HCT116 (cell line): Measurements from ENCODE around the gene RNF125. TPM values are rescaled to one million over a fixed set of nuclear protein-coding genes. Genes with fewer than 3 reads are reported as not detected.

Experiments
- ATAC-seq: fragments of 200-7000 bp; cut with Tn5 transposase; 2 replicates; pipeline ENCODE4 v1.9.1; 2020; ENCODE audit warnings: mild to moderate bottlenecking, moderate library complexity
- BruUV-seq: library from RNA; stranded (reverse); fragments of 400-500 nt; replicated peaks from 2 replicates; lab custom pipeline; 2021; lab: Mats Ljungman, UMichigan
- CTCF ChIA-PET: fragments of 300-600 bp; sonication (Branson Sonifier 250); formaldehyde crosslinking; loops from one replicate; lab custom pipeline; 2021; ENCODE audit warnings: antibody characterized with exemption; lab: Charles Lee
- POLR2A ChIA-PET: fragments of 300-600, 350-600 bp; sonication (Branson Sonifier 250); formaldehyde crosslinking; loops from one replicate; lab custom pipeline; 2021; ENCODE audit warnings: antibody characterized with exemption; lab: Charles Lee
- RAD21 ChIA-PET, 2 experiments: fragments of 300-600 bp; sonication (Branson Sonifier 250); formaldehyde crosslinking; loops; one replicate each; lab custom pipeline; 2023; ENCODE audit warnings: low total read pairs in 2 of 2; ENCODE audit not compliant: uncharacterized antibody in 2 of 2, unreplicated experiment in 2 of 2, low non-redundant PET in 1 of 2; lab: Charles Lee
- DNase-seq: peaks from one replicate; pipeline ENCODE4 v3.0.0-alpha.2; 2010; ENCODE audit warnings: low read depth, low spot score
- H2AFZ ChIP-seq: fragments of 200-600 bp; shearing (Covaris generic), sonication (generic); 2 replicates; pipeline ENCODE4 v1.6.1; 2017; ENCODE audit warnings: low read depth, mixed run types, mixed read lengths, antibody characterized with exemption, low read length; ENCODE audit not compliant: poor library complexity, severe bottlenecking
- H3K27ac ChIP-seq: 2 replicates; pipeline ENCODE4 v1.5.1; 2012; ENCODE audit warnings: low read depth, low read length
- H3K27me3 ChIP-seq: fragments of 200-600 bp; sonication (generic); 2 replicates; pipeline ENCODE4 v1.6.1; 2016; ENCODE audit warnings: mixed run types, low read length, mixed read lengths; ENCODE audit not compliant: insufficient read depth
- H3K36me3 ChIP-seq, 2 experiments: fragments of 200-500 bp in 1 of 2; fragments of 200-600 bp in 1 of 2; sonication (Bioruptor generic) in 1 of 2; sonication (generic) in 1 of 2; 2 replicates each; pipeline versions ENCODE4 v1.5.1 to v1.6.1; 2014 to 2016; ENCODE audit warnings: low read length in 2 of 2, inconsistent platforms in 1 of 2, mixed read lengths in 1 of 2, mixed run types in 1 of 2; ENCODE audit not compliant: insufficient read depth in 2 of 2, control insufficient read depth in 1 of 2
- H3K4me1 ChIP-seq, 2 experiments: fragments of 200-600 bp in 1 of 2; sonication (generic) in 1 of 2; 2 replicates each; pipeline versions ENCODE4 v1.5.1 to v1.6.1; 2012 to 2017; ENCODE audit warnings: low read length in 2 of 2, inconsistent platforms in 1 of 2, mild to moderate bottlenecking in 1 of 2, mixed read lengths in 1 of 2, mixed run types in 1 of 2, moderate library complexity in 1 of 2; ENCODE audit not compliant: insufficient read depth in 2 of 2, control insufficient read depth in 1 of 2
- H3K4me2 ChIP-seq: fragments of 200-600 bp; sonication (generic); 2 replicates; pipeline ENCODE4 v1.6.1; 2017; ENCODE audit warnings: mixed run types, low read length, mixed read lengths
- H3K4me3 ChIP-seq, 2 experiments: fragments of 200-600 bp in 1 of 2; sonication (generic) in 1 of 2; replicated peaks in 1 of 2; 2 replicates each; pipeline ENCODE4 v1.5.1; 2011 to 2016; ENCODE audit warnings: low read length in 2 of 2, control low read depth in 1 of 2, low read depth in 1 of 2, mild to moderate bottlenecking in 1 of 2, mixed read lengths in 1 of 2, mixed run types in 1 of 2
- H3K79me2 ChIP-seq: fragments of 200-600 bp; sonication (generic); 2 replicates; pipeline ENCODE4 v1.6.1; 2017; ENCODE audit warnings: mild to moderate bottlenecking, mixed run types, low read length, moderate library complexity, mixed read lengths; ENCODE audit not compliant: insufficient read depth
- H3K9ac ChIP-seq: fragments of 200-600 bp; sonication (generic); 2 replicates; pipeline ENCODE4 v1.6.1; 2016; ENCODE audit warnings: low read length, mixed read lengths
- H3K9me2 ChIP-seq: fragments of 200-600 bp; sonication (generic), shearing (Covaris generic); 2 replicates; pipeline ENCODE4 v1.6.1; 2017; ENCODE audit warnings: mixed run types, mild to moderate bottlenecking, moderate library complexity; ENCODE audit not compliant: insufficient read depth
- H3K9me3 ChIP-seq, 2 experiments: fragments of 200-500 bp in 1 of 2; fragments of 200-600 bp in 1 of 2; sonication (Bioruptor generic) in 1 of 2; sonication (generic) in 1 of 2; 2 replicates each; pipeline ENCODE4 v1.6.1; 2014 to 2017; ENCODE audit warnings: low read length in 2 of 2, mixed read lengths in 2 of 2, inconsistent platforms in 1 of 2, low read depth in 1 of 2, mild to moderate bottlenecking in 1 of 2, mixed run types in 1 of 2, moderate library complexity in 1 of 2; ENCODE audit not compliant: control insufficient read depth in 1 of 2, insufficient read depth in 1 of 2
- H4K20me1 ChIP-seq: fragments of 200-600 bp; sonication (generic), shearing (Covaris generic); 2 replicates; pipeline ENCODE4 v1.6.1; 2017; ENCODE audit warnings: mixed run types, mild to moderate bottlenecking, moderate library complexity; ENCODE audit not compliant: insufficient read depth
- CBX3 ChIP-seq: IDR thresholded peaks from 2 replicates; pipeline ENCODE4 v1.6.1; 2012; ENCODE audit warnings: low read depth
- JUND ChIP-seq: IDR thresholded peaks from 2 replicates; pipeline ENCODE4 v1.6.1; 2012
- POLR2AphosphoS5 ChIP-seq: IDR thresholded peaks from 2 replicates; pipeline ENCODE4 v1.6.1; 2011; ENCODE audit warnings: mild to moderate bottlenecking, low read depth, low read length, moderate library complexity
- RAD21 ChIP-seq: IDR thresholded peaks from 2 replicates; pipeline ENCODE4 v1.6.1; 2012; ENCODE audit warnings: low read depth, mild to moderate bottlenecking
- SP1 ChIP-seq: IDR thresholded peaks from 2 replicates; pipeline ENCODE4 v1.6.1; 2012; ENCODE audit warnings: low read depth
- SRF ChIP-seq: IDR thresholded peaks from 2 replicates; pipeline ENCODE4 v1.6.1; 2012; ENCODE audit warnings: low read depth
- TCF7L2 ChIP-seq: IDR thresholded peaks from 2 replicates; pipeline ENCODE4 v1.7.0; 2011; ENCODE audit warnings: borderline replicate concordance, inconsistent platforms; ENCODE audit not compliant: insufficient read depth, insufficient read length; ENCODE audit errors: extremely low read depth
- YY1 ChIP-seq: IDR thresholded peaks from 2 replicates; pipeline ENCODE4 v1.6.1; 2011; ENCODE audit warnings: low read length, low read depth, moderate library complexity, mild to moderate bottlenecking; ENCODE audit not compliant: insufficient replicate concordance; ENCODE audit errors: extremely low read depth
- ZFX ChIP-seq: fragments of 450-650 bp; IDR thresholded peaks from 2 replicates; pipeline ENCODE4 v1.6.1; 2017
- intact Hi-C: fragments of 100-400 bp; cut with micrococcal nuclease; formaldehyde crosslinking; loops from 2 replicates; pipeline ENCODE4 v1.10.0; 2022
- total RNA-seq: library from RNA; stranded (reverse); gene quantifications from one replicate; pipeline ENCODE4 v1.2.1, GENCODE V29; 2021; ENCODE audit not compliant: unreplicated experiment
- TF ChIP-seq, protein P1 (sequence below), 3 experiments: fragments of 200-600 bp in 1 of 3; sonication (generic) in 1 of 3; IDR thresholded peaks in 2 of 3; conservative IDR thresholded peaks in 1 of 3; 2 replicates each; pipeline ENCODE4 v1.5.1; 2012 to 2017; ENCODE audit warnings: low read depth in 2 of 3, low read length in 2 of 3, antibody characterized with exemption in 1 of 3, borderline replicate concordance in 1 of 3, control low read depth in 1 of 3, mild to moderate bottlenecking in 1 of 3, mixed read lengths in 1 of 3, mixed run types in 1 of 3, moderate library complexity in 1 of 3; ENCODE audit not compliant: insufficient read depth in 1 of 3
- TF ChIP-seq, protein P2 (sequence below): IDR thresholded peaks from 2 replicates; pipeline ENCODE4 v1.6.1; 2012; ENCODE audit warnings: low read depth
- TF ChIP-seq, protein P3 (sequence below): IDR thresholded peaks from 2 replicates; pipeline ENCODE4 v1.6.1; 2012

RNF125 gene
- total RNA-seq, 1 experiment from 2014 or later = 7.4 TPM

DNA sequence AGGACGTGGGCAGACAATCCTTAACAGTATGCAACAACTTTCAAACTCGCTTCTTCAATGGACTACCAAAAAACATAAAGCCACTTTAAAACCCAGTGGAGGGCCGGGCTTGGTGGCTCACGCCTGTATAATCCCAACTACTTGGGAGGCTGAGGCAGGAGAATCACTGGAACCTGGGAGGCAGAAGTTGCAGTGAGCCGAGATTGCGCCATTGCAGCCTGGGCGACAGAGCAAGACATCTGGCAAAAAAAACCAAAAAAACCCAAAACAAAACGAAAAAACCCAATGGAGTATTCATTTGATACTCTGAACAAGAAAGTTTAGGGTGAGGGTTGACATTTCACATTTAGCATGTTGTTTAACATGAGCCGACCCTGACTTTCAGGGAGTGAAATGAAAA is 14.0 kb downstream of the RNF125 start:
- Histone ChIP-seq H4K20me1 (no peaks in the 10 kb centered on the region), H3K27me3 (no peaks in the 10 kb centered on the region), H3K9me3 (no peaks in the 10 kb centered on the region), H3K4me3 (no peak overlapping the region), H3K79me2 (no peaks in the 10 kb centered on the region), H3K9ac (no peak overlapping the region), H3K4me2 (no peak overlapping the region), H3K9me2 (no peaks in the 10 kb centered on the region), H3K4me1 (peaks cover 0 to 4% of the 10 kb centered on the region in 2 experiments; a peak in 1 of 4 replicates), H3K36me3 (no peaks in the 10 kb centered on the region; a peak in 1 of 4 replicates), H2AFZ (no peak overlapping the region)
- ChIA-PET POLR2A (no interaction called here), CTCF (no interaction called here), RAD21 (no interaction called here)
- BruUV-seq = no TSS peak
- no peak for TF ChIP-seq YY1
- TF ChIP-seq, protein P1, sequence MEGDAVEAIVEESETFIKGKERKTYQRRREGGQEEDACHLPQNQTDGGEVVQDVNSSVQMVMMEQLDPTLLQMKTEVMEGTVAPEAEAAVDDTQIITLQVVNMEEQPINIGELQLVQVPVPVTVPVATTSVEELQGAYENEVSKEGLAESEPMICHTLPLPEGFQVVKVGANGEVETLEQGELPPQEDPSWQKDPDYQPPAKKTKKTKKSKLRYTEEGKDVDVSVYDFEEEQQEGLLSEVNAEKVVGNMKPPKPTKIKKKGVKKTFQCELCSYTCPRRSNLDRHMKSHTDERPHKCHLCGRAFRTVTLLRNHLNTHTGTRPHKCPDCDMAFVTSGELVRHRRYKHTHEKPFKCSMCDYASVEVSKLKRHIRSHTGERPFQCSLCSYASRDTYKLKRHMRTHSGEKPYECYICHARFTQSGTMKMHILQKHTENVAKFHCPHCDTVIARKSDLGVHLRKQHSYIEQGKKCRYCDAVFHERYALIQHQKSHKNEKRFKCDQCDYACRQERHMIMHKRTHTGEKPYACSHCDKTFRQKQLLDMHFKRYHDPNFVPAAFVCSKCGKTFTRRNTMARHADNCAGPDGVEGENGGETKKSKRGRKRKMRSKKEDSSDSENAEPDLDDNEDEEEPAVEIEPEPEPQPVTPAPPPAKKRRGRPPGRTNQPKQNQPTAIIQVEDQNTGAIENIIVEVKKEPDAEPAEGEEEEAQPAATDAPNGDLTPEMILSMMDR (IDR thresholded peaks at IDR 0.05 in 2 of 3, conservative IDR thresholded peaks at IDR 0.05 in 1 of 3; ENCODE audit: borderline replicate concordance in 1 of 3, insufficient read depth in 1 of 3, low read depth in 2 of 3, low read length in 2 of 3) = no peak
- TF ChIP-seq CBX3 = no peak
- no peak for TF ChIP-seq SP1
- TF ChIP-seq, all 23 proteins: peak for 0
- ATAC-seq (no peak), DNase-seq (no peak)
- no peak overlapping the region for H3K27ac ChIP-seq
- intact Hi-C loops = no loop called here

DNA sequence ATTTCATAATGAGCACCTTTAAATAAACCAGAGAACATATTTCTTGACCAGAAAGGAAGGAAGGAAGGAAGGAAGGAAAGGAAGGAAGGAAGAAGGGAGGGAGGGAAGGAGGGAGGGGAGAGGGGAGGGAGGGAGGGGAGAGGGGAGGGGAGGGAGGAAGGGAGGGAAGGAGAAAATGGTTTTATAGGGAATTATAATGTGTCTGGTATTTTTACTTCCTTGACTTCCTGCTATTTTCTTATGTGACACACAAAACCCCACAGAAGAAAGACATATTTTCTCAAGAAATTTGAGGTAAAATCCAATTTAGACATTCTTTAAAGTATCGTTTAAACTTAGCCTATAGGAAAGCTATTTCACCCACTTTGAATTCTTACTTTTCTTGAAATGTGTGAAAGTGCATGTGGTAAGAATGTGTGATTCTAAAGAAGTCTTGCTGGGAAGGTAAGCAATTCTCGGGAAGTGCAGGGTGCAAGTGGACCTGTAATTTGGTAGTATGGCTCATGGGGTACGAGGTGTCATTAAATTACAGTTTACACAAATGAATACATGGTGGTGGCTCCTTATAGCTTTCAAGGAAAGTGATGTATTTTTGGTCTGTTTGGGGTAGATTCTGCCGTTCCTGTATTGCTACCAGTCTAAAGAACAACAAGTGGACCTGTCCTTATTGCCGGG is 18.0 kb downstream of the RNF125 start:
- Histone ChIP-seq H3K4me3 (no peak overlapping the region), H3K36me3 (0 out of 4 replicates have a peak, but pooled peaks cover 0 to 2% of the 10 kb centered on the region in 2 experiments), H3K79me2 (no peaks in the 10 kb centered on the region), H3K27me3 (no peaks in the 10 kb centered on the region), H3K4me2 (no peak overlapping the region), H2AFZ (no peak overlapping the region), H3K9me2 (no peaks in the 10 kb centered on the region), H3K9me3 (no peaks in the 10 kb centered on the region), H3K4me1 (peaks cover 0 to 4% of the 10 kb centered on the region in 2 experiments; a peak in 1 of 4 replicates), H3K27ac (no peak overlapping the region), H4K20me1 (no peaks in the 10 kb centered on the region), H3K9ac (no peak overlapping the region)
- BruUV-seq = no TSS peak
- ChIA-PET POLR2A (no interaction called here), CTCF (no interaction called here), RAD21 (no interaction called here)
- no peak for ATAC-seq
- no peak for DNase-seq
- intact Hi-C loops = no loop called here
- TF ChIP-seq TCF7L2 (no peak), JUND (no peak), POLR2AphosphoS5 (no peak), ZFX (no peak), RAD21 (no peak), SRF (no peak)
- TF ChIP-seq, protein P2, sequence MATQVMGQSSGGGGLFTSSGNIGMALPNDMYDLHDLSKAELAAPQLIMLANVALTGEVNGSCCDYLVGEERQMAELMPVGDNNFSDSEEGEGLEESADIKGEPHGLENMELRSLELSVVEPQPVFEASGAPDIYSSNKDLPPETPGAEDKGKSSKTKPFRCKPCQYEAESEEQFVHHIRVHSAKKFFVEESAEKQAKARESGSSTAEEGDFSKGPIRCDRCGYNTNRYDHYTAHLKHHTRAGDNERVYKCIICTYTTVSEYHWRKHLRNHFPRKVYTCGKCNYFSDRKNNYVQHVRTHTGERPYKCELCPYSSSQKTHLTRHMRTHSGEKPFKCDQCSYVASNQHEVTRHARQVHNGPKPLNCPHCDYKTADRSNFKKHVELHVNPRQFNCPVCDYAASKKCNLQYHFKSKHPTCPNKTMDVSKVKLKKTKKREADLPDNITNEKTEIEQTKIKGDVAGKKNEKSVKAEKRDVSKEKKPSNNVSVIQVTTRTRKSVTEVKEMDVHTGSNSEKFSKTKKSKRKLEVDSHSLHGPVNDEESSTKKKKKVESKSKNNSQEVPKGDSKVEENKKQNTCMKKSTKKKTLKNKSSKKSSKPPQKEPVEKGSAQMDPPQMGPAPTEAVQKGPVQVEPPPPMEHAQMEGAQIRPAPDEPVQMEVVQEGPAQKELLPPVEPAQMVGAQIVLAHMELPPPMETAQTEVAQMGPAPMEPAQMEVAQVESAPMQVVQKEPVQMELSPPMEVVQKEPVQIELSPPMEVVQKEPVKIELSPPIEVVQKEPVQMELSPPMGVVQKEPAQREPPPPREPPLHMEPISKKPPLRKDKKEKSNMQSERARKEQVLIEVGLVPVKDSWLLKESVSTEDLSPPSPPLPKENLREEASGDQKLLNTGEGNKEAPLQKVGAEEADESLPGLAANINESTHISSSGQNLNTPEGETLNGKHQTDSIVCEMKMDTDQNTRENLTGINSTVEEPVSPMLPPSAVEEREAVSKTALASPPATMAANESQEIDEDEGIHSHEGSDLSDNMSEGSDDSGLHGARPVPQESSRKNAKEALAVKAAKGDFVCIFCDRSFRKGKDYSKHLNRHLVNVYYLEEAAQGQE = no peak
- TF ChIP-seq, protein P3, sequence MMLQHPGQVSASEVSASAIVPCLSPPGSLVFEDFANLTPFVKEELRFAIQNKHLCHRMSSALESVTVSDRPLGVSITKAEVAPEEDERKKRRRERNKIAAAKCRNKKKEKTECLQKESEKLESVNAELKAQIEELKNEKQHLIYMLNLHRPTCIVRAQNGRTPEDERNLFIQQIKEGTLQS = no peak
